ENCODE data around the gene EBI3. TPM values are rescaled to one million over a fixed set of nuclear protein-coding genes. Genes with fewer than 3 reads are reported as not detected.

The EBI3 gene
- total and polyA plus RNA-seq, 2 of the 8 experiments (the other 6 are each of a cell fraction or from before 2014, with no cell fraction given), result 0.99 to 8.4 TPM

GRCh38 chr19:4233282-4233853 is 4.0 kb downstream of the EBI3 start (continued):
- TF ChIP-seq POLR2A (IDR thresholded peaks at IDR 0.05; ENCODE audit: control extremely low read depth in 1 of 2, low read depth in 2 of 2, low read length in 2 of 2) (no peak), KDM4A (IDR thresholded peaks at IDR 0.05; ENCODE audit: low read depth, low read length, severe bottlenecking) (no peak), GABPA (IDR thresholded peaks at IDR 0.05; ENCODE audit: borderline replicate concordance, insufficient read depth, low read length) (peak; percentile 59; the same call in 1 of the 2 replicates), CBX8 (IDR thresholded peaks at IDR 0.05; ENCODE audit: borderline replicate concordance, low read depth, low read length) (no peak), BCL11A (IDR thresholded peaks at IDR 0.05; ENCODE audit: low read depth in 2 of 2, low read length in 2 of 2) (no peak), CTBP2 (IDR thresholded peaks at IDR 0.05; ENCODE audit: borderline replicate concordance, insufficient read depth, insufficient read length, low read length) (no peak), RFX5 (IDR thresholded peaks at IDR 0.05; ENCODE audit: borderline replicate concordance, low read depth, low read length) (no peak), BACH1 (IDR thresholded peaks at IDR 0.05; ENCODE audit: low read length) (no peak), SP4 (IDR thresholded peaks at IDR 0.05; ENCODE audit: low read length) (no peak), TEAD4 (IDR thresholded peaks at IDR 0.05; ENCODE audit: low read depth, low read length) (no peak), JUND (IDR thresholded peaks at IDR 0.05; ENCODE audit: low read length) (no peak; the same call in 1 of the 2 replicates), CREB1 (IDR thresholded peaks at IDR 0.05) (0 out of 2 replicates have a peak, but pooled peaks have one; percentile 41), ZNF274 (IDR thresholded peaks at IDR 0.05; ENCODE audit: borderline replicate concordance, extremely low read depth, low read length) (no peak), BRCA1 (IDR thresholded peaks at IDR 0.05; ENCODE audit: low read depth, low read length) (no peak), TBP (IDR thresholded peaks at IDR 0.05; ENCODE audit: low read depth, low read length) (no peak), RBBP5 (IDR thresholded peaks at IDR 0.05; ENCODE audit: borderline replicate concordance, low read depth, low read length) (no peak), EGR1 (IDR thresholded peaks at IDR 0.05; ENCODE audit: borderline replicate concordance, low read depth, low read length) (no peak), RAD21 (IDR thresholded peaks at IDR 0.05 in 1 of 2, conservative IDR thresholded peaks at IDR 0.05 in 1 of 2; ENCODE audit: low read depth in 2 of 2, low read length in 2 of 2) (peak; percentile 31 to 39; a peak in 3 of 4 replicates), EZH2 (IDR thresholded peaks at IDR 0.05; ENCODE audit: low read depth, low read length, severe bottlenecking) (no peak), CHD2 (IDR thresholded peaks at IDR 0.05; ENCODE audit: low read length) (no peak), POLR2AphosphoS5 (IDR thresholded peaks at IDR 0.05; ENCODE audit: low read depth, low read length) (no peak), GTF2F1 (IDR thresholded peaks at IDR 0.05; ENCODE audit: borderline replicate concordance, low read depth, low read length) (no peak), SIX5 (IDR thresholded peaks at IDR 0.05; ENCODE audit: low read depth, low read length) (no peak), SP1 (IDR thresholded peaks at IDR 0.05; ENCODE audit: low read depth, low read length) (no peak), ATF2 (IDR thresholded peaks at IDR 0.05; ENCODE audit: low read length) (no peak)

Measured in H1 (cell line).